PFSK-1 (cell line): ENCODE data around the gene ITGB1.

Source experiments
- POLR2AphosphoS5 ChIP-seq: IDR thresholded peaks from 2 replicates; pipeline ENCODE4 v1.6.1; 2012; ENCODE audit warnings: low read depth, mild to moderate bottlenecking, control low read depth, low read length, moderate library complexity
- REST ChIP-seq, 2 experiments: IDR thresholded peaks; 2 replicates each; pipeline versions ENCODE4 v1.6.1 to v1.8.0; 2011 to 2012; ENCODE audit warnings: low read depth in 2 of 2, low read length in 2 of 2, control low read depth in 1 of 2, inconsistent platforms in 1 of 2, mild to moderate bottlenecking in 1 of 2, moderate library complexity in 1 of 2; ENCODE audit not compliant: insufficient read depth in 1 of 2
- TAF1 ChIP-seq: IDR thresholded peaks from 2 replicates; pipeline ENCODE4 v1.6.1; 2012; ENCODE audit warnings: low read length, control low read depth, borderline replicate concordance; ENCODE audit not compliant: insufficient read depth

GRCh38 chr10:32943395-32943794 is 14.6 kb downstream of the ITGB1 start:
- TF ChIP-seq POLR2AphosphoS5, result no peak
- TF ChIP-seq REST (IDR thresholded peaks at IDR 0.05; ENCODE audit: insufficient read depth in 1 of 2, low read depth in 2 of 2, low read length in 2 of 2), result no peak
- TF ChIP-seq TAF1, result no peak
